Stromal cell of bone marrow (primary cell): ENCODE measurements around the gene TMEM179.

Source experiments
- DNase-seq: peaks from one replicate; pipeline ENCODE4 v3.0.0-alpha.2; 2012; ENCODE audit warnings: low read depth

The TMEM179 gene

GRCh38 chr14:104555430-104556255 lies 48.9 kb downstream of the TMEM179 start:
- DNase-seq = no peak

GRCh38 chr14:104554608-104555429 lies 49.8 kb downstream of the TMEM179 start:
- no peak for DNase-seq

GRCh38 chr14:104554088-104554607 lies 50.4 kb downstream of the TMEM179 start:
- DNase-seq = no peak

GRCh38 chr14:104553166-104554087 lies 51.1 kb downstream of the TMEM179 start:
- no peak for DNase-seq

GRCh38 chr14:104552738-104553125 lies 51.8 kb downstream of the TMEM179 start:
- DNase-seq = no peak

GRCh38 chr14:104551851-104552737 lies 52.5 kb downstream of the TMEM179 start:
- DNase-seq = no peak

GRCh38 chr14:104550861-104551728 lies 53.5 kb downstream of the TMEM179 start:
- no peak for DNase-seq

- DNase-seq = no peak
These were observed 54.2 kb downstream of the TMEM179 start for GRCh38 chr14:104550340-104550860.

- DNase-seq = no peak
These were observed 54.8 kb downstream of the TMEM179 start for GRCh38 chr14:104549536-104550339.

- no peak for DNase-seq
These were observed 55.6 kb downstream of the TMEM179 start for GRCh38 chr14:104548802-104549535.

- DNase-seq = no peak
These were observed 56.4 kb downstream of the TMEM179 start for GRCh38 chr14:104547998-104548700.

GRCh38 chr14:104547310-104547997 lies 57.1 kb downstream of the TMEM179 start:
- DNase-seq = no peak

GRCh38 chr14:104546591-104547309 lies 57.8 kb downstream of the TMEM179 start:
- no peak for DNase-seq

GRCh38 chr14:104545942-104546501 lies 58.5 kb downstream of the TMEM179 start:
- no peak for DNase-seq

- no peak for DNase-seq
These were observed 59.2 kb downstream of the TMEM179 start for GRCh38 chr14:104545151-104545941.
